GM18870 (cell line): ENCODE results near the gene SNX14.
"Not testable (repeated sequence)": the region's sequence is repeated elsewhere in the genome, so short reads cannot be mapped to it uniquely, and the experiment has no call there.

Experiments used
- ATAC-seq: cut with Tn5 transposase; IDR thresholded peaks from one replicate; pipeline ENCODE4 v1.9.1; 2021; ENCODE audit warnings: moderate library complexity; ENCODE audit not compliant: unreplicated experiment

SNX14 gene

GRCh38 chr6:85585741-85586140, 7.9 kb downstream of the SNX14 start:
- ATAC-seq: no peak

GRCh38 chr6:85582832-85583231, 10.8 kb downstream of the SNX14 start:
- ATAC-seq: not testable (repeated sequence)

- no peak for ATAC-seq
Observed at GRCh38 chr6:85581572-85581971, 12.1 kb downstream of the SNX14 start.

GRCh38 chr6:85580878-85581267, 12.8 kb downstream of the SNX14 start:
- ATAC-seq: peak; percentile 85

GRCh38 chr6:85580118-85580877, 13.4 kb downstream of the SNX14 start:
- peak; percentile 23 for ATAC-seq

- ATAC-seq: no peak
Observed at GRCh38 chr6:85579581-85579980, 14.1 kb downstream of the SNX14 start.

- ATAC-seq: no peak
Observed at GRCh38 chr6:85576476-85576875, 17.2 kb downstream of the SNX14 start.

- no peak for ATAC-seq
Observed at GRCh38 chr6:85574932-85575598, 18.6 kb downstream of the SNX14 start.

- no peak for ATAC-seq
Observed at GRCh38 chr6:85569323-85569722, 24.3 kb downstream of the SNX14 start.

- ATAC-seq: no peak
Observed at GRCh38 chr6:85568411-85568810, 25.2 kb downstream of the SNX14 start.

- ATAC-seq: no peak
Observed at GRCh38 chr6:85565736-85566135, 27.9 kb downstream of the SNX14 start.

GRCh38 chr6:85564223-85564622, 29.4 kb downstream of the SNX14 start:
- not testable (repeated sequence) for ATAC-seq

- no peak for ATAC-seq
Observed at GRCh38 chr6:85561750-85562357, 31.8 kb downstream of the SNX14 start.

- ATAC-seq: peak; percentile 88
Observed at GRCh38 chr6:85556992-85557668, 36.5 kb downstream of the SNX14 start.

GRCh38 chr6:85552652-85553051, 41.0 kb downstream of the SNX14 start:
- ATAC-seq: no peak

- no peak for ATAC-seq
Observed at GRCh38 chr6:85551264-85551663, 42.4 kb downstream of the SNX14 start.

- no peak for ATAC-seq
Observed at GRCh38 chr6:85547719-85548118, 45.9 kb downstream of the SNX14 start.

- no peak for ATAC-seq
Observed at GRCh38 chr6:85544776-85545175, 48.9 kb downstream of the SNX14 start.

GRCh38 chr6:85537055-85537494, 56.6 kb downstream of the SNX14 start:
- no peak for ATAC-seq

GRCh38 chr6:85524281-85524680, 69.4 kb downstream of the SNX14 start:
- not testable (repeated sequence) for ATAC-seq

GRCh38 chr6:85516168-85516567, 77.5 kb downstream of the SNX14 start:
- no peak for ATAC-seq
